Stimulated activated CD8-positive, alpha-beta memory T cell treated with anti-CD3 and anti-CD28 coated beads, Interleukin-4, amount 100 ng/mL, for 4 hours (primary cell): ENCODE measurements around the gene TFG.
"Not testable (repeated sequence)": the region's sequence is repeated elsewhere in the genome, so short reads cannot be mapped to it uniquely, and the experiment has no call there.

Source experiments
- DNase-seq, 2 donors: peaks; one replicate each; pipeline ENCODE4 v3.0.0-alpha.2; 2020; ENCODE audit warnings: low read depth in 2 of 2, low spot score in 1 of 2

The TFG gene

DNA sequence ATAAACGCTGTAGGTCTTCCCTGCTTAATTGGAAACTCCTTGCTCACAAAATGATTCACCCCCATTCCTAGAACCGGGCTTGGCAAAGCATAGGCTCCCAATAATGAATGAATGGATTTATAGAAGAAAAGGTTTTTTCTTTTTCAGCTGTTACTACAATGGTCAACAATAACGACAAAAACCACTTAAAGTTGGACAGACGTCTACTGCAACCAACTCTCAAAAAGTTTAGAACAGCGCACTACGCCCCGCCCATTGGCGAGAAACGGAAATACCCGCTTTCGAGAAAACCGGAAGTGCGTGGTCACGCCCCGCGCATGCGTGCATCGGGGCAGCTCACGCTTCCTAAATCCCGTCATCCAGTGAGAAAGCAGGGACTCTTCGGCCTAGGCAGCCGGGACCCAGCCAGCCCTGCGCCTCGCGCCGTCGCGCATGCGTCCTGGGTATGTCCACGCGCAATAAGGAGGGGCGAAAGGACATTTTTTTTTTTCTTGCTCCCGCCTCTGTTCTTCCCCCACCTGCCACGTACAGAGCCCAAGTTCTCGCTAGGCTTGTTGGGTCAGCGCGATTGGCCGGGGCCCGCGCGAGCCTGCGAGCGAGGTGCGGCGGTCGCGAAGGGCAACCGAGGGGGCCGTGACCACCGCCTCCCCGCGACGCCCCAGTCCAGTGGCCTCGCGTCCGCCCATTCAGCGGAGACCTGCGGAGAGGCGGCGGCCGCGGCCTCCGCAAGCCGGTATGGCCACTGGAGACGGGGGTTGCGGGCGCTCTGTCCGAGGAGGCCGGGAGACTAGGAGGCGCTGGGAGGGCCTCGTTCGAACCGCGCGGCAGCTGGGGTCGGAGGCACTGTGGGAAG lies at the start of gene TFG:
TFG (plus strand) TSS at position 506 of the 853 bp plus-strand sequence. CDS start 4,192 bp downstream, outside the sequence.
- DNase-seq, result peak; percentile 93

DNA sequence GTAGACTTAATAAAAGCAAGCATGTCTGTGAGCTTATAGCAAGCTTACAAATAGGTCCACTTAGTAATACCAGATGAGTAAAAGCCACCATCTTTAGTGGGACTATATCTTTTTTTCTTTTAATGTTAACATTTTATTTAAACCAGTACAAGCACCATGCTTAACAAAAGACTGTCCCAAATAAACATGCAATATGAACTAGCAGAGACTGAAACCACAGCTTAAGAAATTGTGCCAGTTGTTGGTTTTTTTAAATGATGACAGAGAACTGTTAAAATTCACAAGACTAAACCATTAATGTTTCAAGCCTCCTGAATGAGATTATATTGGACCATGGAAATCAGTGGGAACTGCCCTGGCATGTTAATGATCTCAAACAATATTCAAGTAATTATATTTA lies 48.0 kb upstream of the TFG start:
- DNase-seq, result not testable (repeated sequence)

DNA sequence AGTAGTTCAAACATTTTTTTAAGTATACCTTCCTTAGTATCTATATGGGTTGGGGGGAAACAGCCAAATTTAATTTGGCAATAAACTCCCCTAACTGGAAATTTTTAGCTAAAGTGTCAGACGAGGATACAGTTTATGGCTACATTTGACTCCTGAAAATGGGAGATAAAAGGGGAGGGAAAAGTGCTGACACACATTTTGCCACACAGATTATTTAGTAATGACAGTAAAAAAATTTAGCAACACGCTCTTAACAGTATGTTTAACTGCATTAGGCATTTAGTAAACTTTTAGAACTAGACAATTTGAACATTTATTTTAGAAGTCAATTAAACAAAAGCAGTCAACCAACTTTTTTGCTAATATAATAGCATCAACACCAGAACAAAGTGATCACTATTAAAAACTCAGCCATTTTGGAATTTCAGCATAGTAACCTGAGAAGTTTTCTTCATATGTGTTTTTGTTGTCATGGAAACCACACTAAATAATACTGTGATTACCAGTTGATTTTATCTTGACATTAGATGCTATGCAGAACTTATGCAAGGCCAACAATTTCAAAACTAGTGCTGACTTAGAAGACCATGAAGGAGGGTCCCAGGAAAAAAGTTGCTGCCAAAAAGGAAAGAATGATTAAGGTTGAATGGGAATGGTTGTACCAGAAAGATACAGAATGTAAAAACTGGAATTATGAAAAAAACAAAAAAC lies 47.0 kb upstream of the TFG start:
- no peak for DNase-seq

- DNase-seq, result no peak
Measured at GRCh38 chr3:100665230-100665629, 44.1 kb upstream of the TFG start.

- not testable (repeated sequence) for DNase-seq
Measured at GRCh38 chr3:100666699-100667098, 42.6 kb upstream of the TFG start.

- not testable (repeated sequence) for DNase-seq
Measured at GRCh38 chr3:100667316-100667715, 42.0 kb upstream of the TFG start.

DNA sequence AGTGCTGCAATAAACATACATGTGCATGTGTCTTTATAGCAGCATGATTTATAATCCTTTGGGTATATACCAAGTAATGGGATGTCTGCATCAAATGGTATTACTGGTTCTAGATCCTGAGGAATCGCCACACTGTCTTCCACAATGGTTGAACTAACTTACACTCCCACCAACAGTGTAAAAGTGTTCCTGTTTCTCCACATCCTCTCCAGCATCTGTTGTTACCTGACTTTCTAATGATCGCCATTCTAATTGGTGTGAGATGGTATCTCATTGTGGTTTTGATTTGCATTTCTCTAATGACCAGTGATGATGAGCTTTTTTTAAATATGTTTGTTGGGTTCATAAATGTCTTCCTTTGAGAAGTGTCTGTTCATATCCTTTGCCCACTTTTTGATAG lies 38.3 kb upstream of the TFG start:
- DNase-seq, result not testable (repeated sequence)

- no peak for DNase-seq
Measured at GRCh38 chr3:100681496-100681895, 27.8 kb upstream of the TFG start.

DNA sequence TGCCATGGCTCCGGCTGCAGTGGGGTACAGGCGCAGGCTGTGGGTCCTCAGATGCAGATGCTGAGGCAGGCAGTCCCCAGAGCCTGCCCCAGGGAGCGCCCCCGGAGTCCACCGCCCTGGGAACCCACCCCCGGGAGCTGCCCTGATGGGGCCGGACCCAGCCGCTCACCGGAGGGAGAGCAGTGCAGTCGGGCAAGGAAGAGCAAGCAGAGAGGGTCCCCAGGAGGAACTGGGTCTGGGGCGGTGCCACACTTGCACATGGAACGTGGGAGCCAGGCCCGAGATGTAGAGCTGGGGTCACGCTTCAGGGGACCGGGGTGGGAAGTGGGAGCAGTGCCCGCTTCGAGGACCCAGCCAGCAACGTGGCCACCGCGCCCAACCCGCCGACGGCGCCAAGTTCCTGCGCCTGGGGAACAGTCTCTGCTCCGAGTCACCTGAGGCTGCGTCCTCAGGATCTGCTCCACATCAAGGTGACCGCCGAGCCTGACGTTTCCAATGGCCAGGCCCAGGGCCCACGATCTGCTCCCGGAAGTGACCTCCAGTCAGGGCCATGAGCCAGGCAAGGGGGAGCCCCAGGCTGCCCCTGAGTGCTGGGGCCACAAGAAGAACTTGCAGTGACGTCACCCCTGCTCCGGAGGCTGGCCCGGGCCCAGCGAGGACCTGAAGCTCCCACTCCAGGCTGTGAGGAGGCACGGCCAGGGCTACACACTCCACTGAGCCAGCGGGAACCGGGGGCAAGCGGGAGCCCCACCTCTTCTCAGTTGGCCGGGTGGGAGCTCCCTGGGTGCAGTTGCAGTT lies 27.0 kb upstream of the TFG start:
- DNase-seq, result no peak

DNA sequence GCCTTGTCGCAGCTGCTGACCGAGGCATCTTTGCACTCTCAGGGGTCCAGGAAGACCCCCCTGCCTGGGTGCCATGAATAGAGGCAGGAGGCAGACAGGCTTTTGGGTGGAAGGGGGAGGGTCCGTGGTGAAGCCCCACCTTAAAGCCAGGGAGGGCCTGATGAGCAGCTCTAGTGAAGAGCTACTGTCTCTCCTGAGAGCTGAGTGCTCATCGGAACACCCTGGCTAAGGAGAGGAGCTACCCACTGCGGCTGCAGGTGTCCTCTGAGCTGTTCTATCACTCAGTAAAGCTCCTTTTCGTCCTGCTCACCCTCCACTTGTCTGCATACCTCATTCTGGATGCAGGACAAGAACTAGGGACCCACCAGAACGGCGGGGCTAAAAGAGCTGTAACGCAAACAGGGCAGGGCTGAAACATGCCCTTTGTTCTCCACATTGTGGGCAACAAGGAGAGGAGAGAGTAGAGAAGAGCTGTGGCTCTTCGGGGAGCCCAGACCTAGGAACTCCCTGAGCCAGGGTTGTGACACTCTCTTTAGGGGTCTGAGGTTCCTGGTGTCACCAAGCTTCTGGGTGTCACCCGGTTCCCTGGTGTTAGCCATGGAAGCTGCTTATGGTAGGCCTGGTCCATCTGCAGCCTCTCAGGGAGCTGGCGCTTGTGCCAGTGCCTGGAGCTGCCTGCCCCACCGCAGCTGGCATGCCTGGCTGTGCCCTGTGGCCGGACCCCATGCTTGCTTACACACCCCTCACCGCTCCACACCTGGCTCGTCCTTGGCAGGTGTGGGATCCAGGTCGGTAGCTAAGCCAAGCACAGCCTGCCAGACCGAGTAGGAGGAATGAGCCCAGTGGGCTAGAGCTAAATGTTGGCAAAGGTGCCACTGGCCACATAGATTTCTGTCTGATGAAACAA lies 26.2 kb upstream of the TFG start:
- DNase-seq, result no peak

DNA sequence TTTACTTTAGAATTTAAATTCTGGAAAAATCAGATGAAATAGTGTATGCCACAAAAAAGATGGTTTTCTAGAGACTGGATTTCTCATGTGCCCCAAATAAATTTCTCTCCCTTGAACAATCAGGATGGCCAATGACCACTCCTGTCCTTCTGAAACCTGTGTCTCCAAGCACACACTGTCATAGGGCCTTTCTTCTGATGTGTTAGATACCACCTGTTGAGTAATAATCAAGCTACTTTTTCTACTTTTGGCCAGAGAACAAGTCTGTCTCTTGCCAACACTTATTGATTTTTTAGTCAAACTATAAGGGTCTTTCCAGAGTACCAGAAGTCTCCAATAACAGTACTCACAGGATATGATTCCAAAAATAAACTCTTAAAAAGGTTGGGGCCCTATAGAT lies 16.1 kb upstream of the TFG start:
- DNase-seq, result no peak

GRCh38 chr3:100695696-100696095 lies 13.6 kb upstream of the TFG start:
- DNase-seq, result no peak

DNA sequence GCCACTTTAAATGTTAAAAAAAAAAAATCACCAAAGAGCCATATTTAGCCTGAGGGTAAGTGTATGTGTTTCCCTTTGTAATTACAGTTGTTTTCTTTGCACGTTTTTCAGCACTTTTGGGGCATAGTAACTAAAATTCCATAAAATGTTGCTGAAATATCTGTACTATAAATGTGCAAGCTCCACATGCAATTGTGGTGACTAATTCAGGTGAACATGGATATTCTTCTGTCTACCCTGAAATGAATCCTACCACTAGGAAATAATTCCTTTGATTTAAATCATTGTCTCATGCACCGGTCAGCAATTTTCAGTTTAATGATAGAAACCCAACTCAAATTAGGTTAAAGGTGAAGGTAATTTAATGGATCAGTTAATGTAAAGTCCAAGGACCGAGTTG lies 13.1 kb upstream of the TFG start:
- no peak for DNase-seq

- no peak for DNase-seq
Measured at GRCh38 chr3:100697172-100697571, 12.1 kb upstream of the TFG start.

DNA sequence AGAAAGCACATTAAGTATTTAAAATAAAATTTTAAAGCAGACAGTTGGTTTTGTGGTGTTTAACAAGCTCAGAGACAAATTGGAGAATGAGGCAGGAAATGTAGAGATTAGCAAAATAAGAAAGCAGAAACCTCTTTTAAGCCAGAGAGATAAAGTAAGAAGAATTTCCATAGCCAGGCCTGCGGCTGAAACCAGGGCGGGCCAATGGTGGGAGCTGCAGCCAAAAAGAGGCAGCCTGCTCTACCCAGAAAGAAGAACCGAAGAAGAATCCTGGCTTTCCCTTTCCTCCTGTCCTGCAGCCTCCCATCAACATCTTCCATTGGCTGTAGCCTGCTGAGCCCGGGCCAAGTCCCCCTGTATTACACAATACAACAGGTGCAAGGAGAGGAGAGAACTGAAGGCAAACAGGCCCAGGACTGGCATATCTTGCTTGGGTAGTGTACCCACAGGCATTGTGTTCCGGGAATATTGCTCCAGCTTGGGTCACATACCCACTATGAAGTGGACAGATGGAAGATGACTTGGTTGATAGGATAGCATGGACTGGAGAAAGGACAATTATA lies 11.5 kb upstream of the TFG start:
- DNase-seq, result no peak

- no peak for DNase-seq
Measured at GRCh38 chr3:100698736-100699135, 10.6 kb upstream of the TFG start.

- DNase-seq, result no peak
Measured at GRCh38 chr3:100700708-100701107, 8.6 kb upstream of the TFG start.

- DNase-seq, result no peak
Measured at GRCh38 chr3:100702082-100702979, 7.0 kb upstream of the TFG start.

- DNase-seq, result no peak
Measured at GRCh38 chr3:100702980-100703345, 6.3 kb upstream of the TFG start.
